CD14-positive monocyte (primary cell): ENCODE measurements around the gene PLA2G12A. TPM values are rescaled to one million over a fixed set of nuclear protein-coding genes. Genes with fewer than 3 reads are reported as not detected.

ENCODE experiments used
- DNase-seq, 3 donors: peaks; one replicate each; pipeline ENCODE4 v3.0.0-alpha.2; 2011 to 2022
- H2AFZ ChIP-seq: 2 replicates; pipeline ENCODE4 v1.6.0; 2012; ENCODE audit warnings: mild to moderate bottlenecking, low read depth, low read length, inconsistent platforms; ENCODE audit not compliant: insufficient read depth, poor library complexity, severe bottlenecking
- H3K27ac ChIP-seq, 2 donors: 1 replicate in 1 of 2; 2 replicates in 1 of 2; pipeline ENCODE4 v1.5.1; 2012 to 2013; ENCODE audit warnings: low read length in 2 of 2, control low read depth in 1 of 2, inconsistent platforms in 1 of 2, low read depth in 1 of 2, mild to moderate bottlenecking in 1 of 2
- H3K27me3 ChIP-seq, 2 donors: one replicate each; pipeline versions ENCODE4 v1.6.0 to v1.6.1; 2011 to 2013; ENCODE audit warnings: low read length in 2 of 2; ENCODE audit not compliant: control insufficient read depth in 2 of 2, insufficient read depth in 2 of 2
- H3K36me3 ChIP-seq, 2 donors: replicated peaks in 1 of 2; 1 replicate in 1 of 2; 2 replicates in 1 of 2; pipeline versions ENCODE4 v1.5.1 to v1.6.1; 2012 to 2013; ENCODE audit warnings: low read length in 2 of 2, control low read depth in 1 of 2, inconsistent platforms in 1 of 2, mild to moderate bottlenecking in 1 of 2; ENCODE audit not compliant: insufficient read depth in 2 of 2, control insufficient read depth in 1 of 2
- H3K4me1 ChIP-seq, 2 donors: 1 replicate in 1 of 2; 2 replicates in 1 of 2; pipeline versions ENCODE4 v1.5.1 to v1.6.1; 2012 to 2013; ENCODE audit warnings: low read length in 2 of 2, control low read depth in 1 of 2, inconsistent platforms in 1 of 2, mild to moderate bottlenecking in 1 of 2, moderate library complexity in 1 of 2; ENCODE audit not compliant: insufficient read depth in 2 of 2, control insufficient read depth in 1 of 2
- H3K4me2 ChIP-seq: replicated peaks from 2 replicates; pipeline ENCODE3; 2012; ENCODE audit warnings: low read length, moderate library complexity, mild to moderate bottlenecking; ENCODE audit not compliant: poor library complexity, severe bottlenecking; ENCODE audit errors: extremely low read depth
- H3K4me3 ChIP-seq, 3 experiments: fragments of 200-600 bp in 1 of 3; sonication (generic) in 1 of 3; replicated peaks in 1 of 3; 1 replicate in 2 of 3; 2 replicates in 1 of 3; pipeline ENCODE4 v1.5.1; 2011 to 2013; ENCODE audit warnings: low read length in 3 of 3, mild to moderate bottlenecking in 3 of 3, control low read depth in 2 of 3, low read depth in 2 of 3, inconsistent platforms in 1 of 3, moderate library complexity in 1 of 3
- H3K79me2 ChIP-seq: 2 replicates; pipeline ENCODE4 v1.6.0; 2012; ENCODE audit warnings: mild to moderate bottlenecking, control low read depth, inconsistent platforms, low read length, moderate library complexity; ENCODE audit not compliant: insufficient read depth
- H3K9ac ChIP-seq: 2 replicates; pipeline ENCODE4 v1.6.0; 2017; ENCODE audit warnings: low read length, mild to moderate bottlenecking; ENCODE audit not compliant: insufficient read depth, poor library complexity, severe bottlenecking
- H3K9me3 ChIP-seq, 2 donors: replicated peaks in 1 of 2; 1 replicate in 1 of 2; 2 replicates in 1 of 2; pipeline versions ENCODE4 v1.5.1 to v1.6.1; 2012 to 2013; ENCODE audit warnings: low read length in 2 of 2, control low read depth in 1 of 2; ENCODE audit not compliant: control insufficient read depth in 1 of 2, insufficient read depth in 1 of 2
- H4K20me1 ChIP-seq: 2 replicates; pipeline ENCODE4 v1.6.0; 2012; ENCODE audit warnings: mild to moderate bottlenecking, low read length, control low read depth, moderate library complexity; ENCODE audit not compliant: insufficient read depth
- H3K27ac Mint-ChIP-seq, 7 donors: one replicate each; pipeline ENCODE4 v1.8.0; 2020; ENCODE audit warnings: mild to moderate bottlenecking in 7 of 7, mixed read lengths in 7 of 7, moderate library complexity in 6 of 7, inconsistent platforms in 2 of 7
- H3K27me3 Mint-ChIP-seq, 3 donors: one replicate each; pipeline ENCODE4 v1.8.0; 2021 to 2022; ENCODE audit warnings: low read depth in 3 of 3, mild to moderate bottlenecking in 3 of 3, mixed read lengths in 3 of 3, moderate library complexity in 3 of 3, inconsistent platforms in 1 of 3
- H3K36me3 Mint-ChIP-seq, 2 donors: one replicate each; pipeline ENCODE4 v1.8.0; 2020; ENCODE audit warnings: mixed read lengths in 2 of 2, inconsistent platforms in 1 of 2, mild to moderate bottlenecking in 1 of 2
- H3K4me1 Mint-ChIP-seq: one replicate; pipeline ENCODE4 v1.8.0; 2020; ENCODE audit warnings: mild to moderate bottlenecking, mixed read lengths
- H3K4me3 Mint-ChIP-seq, 2 donors: one replicate each; pipeline ENCODE4 v1.8.0; 2020; ENCODE audit warnings: mild to moderate bottlenecking in 2 of 2, mixed read lengths in 2 of 2, moderate library complexity in 1 of 2
- H3K9me3 Mint-ChIP-seq, 7 donors: one replicate each; pipeline ENCODE4 v1.8.0; 2020 to 2022; ENCODE audit warnings: mixed read lengths in 7 of 7, mild to moderate bottlenecking in 6 of 7, moderate library complexity in 6 of 7, inconsistent platforms in 2 of 7
- CTCF ChIP-seq: fragments of 200-600 bp; IDR thresholded peaks from one replicate; pipeline ENCODE4 v1.8.0; 2022; ENCODE audit warnings: antibody characterized with exemption, mild to moderate bottlenecking
- WGBS: methylation state at CpG from one replicate; pipeline ENCODE4 v1.1.5; 2013; ENCODE audit warnings: missing lambda C conversion rate; ENCODE audit not compliant: insufficient coverage; 5-methylcytosine and 5-hydroxymethylcytosine counted together
- intact Hi-C, 2 donors: fragments of 100-400 bp; cut with micrococcal nuclease; formaldehyde crosslinking; loops; one replicate each; pipeline versions ENCODE4 v1.15.0 to v1.15.1; 2023
- polyA plus RNA-seq, 3 donors: library from polyadenylated mRNA; depleted of rRNA in 1 of 3; unstranded in 2 of 3; stranded (reverse) in 1 of 3; fragments of 300-500 nt in 2 of 3; fragments of >200 nt in 1 of 3; fragmentation: Illumina TruSeq in 2 of 3; gene quantifications; 1 replicate in 2 of 3; 2 replicates in 1 of 3; pipeline ENCODE4 v1.2.3, GENCODE V29; 2012 to 2021

PLA2G12A gene
- polyA plus RNA-seq, 3 donors: 1.8 to 16.2 (median 15.1) TPM

GRCh38 chr4:109764376-109764775 is 34.5 kb upstream of the PLA2G12A start:
- Histone ChIP-seq H2AFZ (no peak overlapping the region), H3K36me3 (no peaks in the 10 kb centered on the region), H3K4me3 (no peak overlapping the region), H3K27ac (no peak overlapping the region), H3K9me3 (no peaks in the 10 kb centered on the region), H3K4me1 (no peaks in the 10 kb centered on the region), H3K27me3 (no peaks in the 10 kb centered on the region), H4K20me1 (no peaks in the 10 kb centered on the region), H3K4me2 (no peak overlapping the region), H3K79me2 (no peaks in the 10 kb centered on the region), H3K9ac (no peak overlapping the region)
- 83% methylated on average over 1 of the region's 2 CpGs for WGBS
- no peak for TF ChIP-seq CTCF
- Mint-ChIP-seq H3K4me1 (no peaks in the 10 kb centered on the region), H3K9me3 (no peaks in the 10 kb centered on the region), H3K27ac (no peak overlapping the region), H3K4me3 (no peak overlapping the region), H3K27me3 (no peaks in the 10 kb centered on the region), H3K36me3 (no peaks in the 10 kb centered on the region)
- intact Hi-C loops: no loop called here
- no peak for DNase-seq

- Histone ChIP-seq H3K4me3 (no peak overlapping the region), H3K36me3 (no peaks in the 10 kb centered on the region), H3K27ac (no peak overlapping the region), H2AFZ (no peak overlapping the region), H3K4me1 (peaks cover 0 to 4% of the 10 kb centered on the region in 2 donors), H4K20me1 (no peaks in the 10 kb centered on the region), H3K4me2 (no peak overlapping the region), H3K9me3 (no peaks in the 10 kb centered on the region), H3K27me3 (no peaks in the 10 kb centered on the region), H3K79me2 (no peaks in the 10 kb centered on the region), H3K9ac (no peak overlapping the region)
- DNase-seq: no peak
- Mint-ChIP-seq H3K27ac (no peak overlapping the region), H3K9me3 (peaks cover 0 to 2% (median 0%) of the 10 kb centered on the region in 7 donors), H3K27me3 (no peaks in the 10 kb centered on the region), H3K4me1 (peaks cover 9% of the 10 kb centered on the region), H3K36me3 (no peaks in the 10 kb centered on the region), H3K4me3 (no peak overlapping the region)
- intact Hi-C loops: no loop called here
- WGBS: no CpG with 5 or more reads among the region's 2 CpGs
- TF ChIP-seq CTCF: no peak
Measured at GRCh38 chr4:109760682-109761081, 30.8 kb upstream of the PLA2G12A start.
